Measurements from ENCODE around the gene ARGLU1. TPM values are rescaled to one million over a fixed set of nuclear protein-coding genes. Genes with fewer than 3 reads are reported as not detected.

Gene ARGLU1
- total and polyA plus RNA-seq, 9 of the 15 experiments (the other 6 are each of a cell fraction or from before 2014, with no cell fraction given): 19.3 to 99.9 (median 49.3) TPM

- POLR2A ChIA-PET: interaction anchor here (0.6 to 1.2 kb wide), 2 partner anchors 10 to 1662 kb away, joined by 3 read pairs; no protein-coding TSS in a partner anchor
- in situ Hi-C loops (cut with MboI) (no loop called here), intact Hi-C loops (cut with micrococcal nuclease) (no loop called here)
- WGBS (ENCODE audit: insufficient coverage, low coverage, missing lambda C conversion rate): 95% methylated on average over 4 of the region's 4 CpGs
- Histone ChIP-seq H3K9me1 (ENCODE audit: control insufficient read depth, insufficient read depth, low read length) (no peaks in the 10 kb centered on the region), H3K9ac (ENCODE audit: insufficient read depth in 1 of 2, low read depth in 2 of 2, low read length in 2 of 2) (no peak overlapping the region), H3K4me2 (ENCODE audit: insufficient read depth, low read length) (no peak overlapping the region), H3K4me1 (replicated peaks in 1 of 2; ENCODE audit: control insufficient read depth in 2 of 2, insufficient read depth in 2 of 2, low read length in 2 of 2) (no peaks in the 10 kb centered on the region), H3K27ac (ENCODE audit: extremely low read depth, low read depth, low read length) (no peak overlapping the region), H3K36me3 (ENCODE audit: control insufficient read depth, insufficient read depth, low read length) (peaks cover 90% of the 10 kb centered on the region), H2AFZ (ENCODE audit: low read depth, low read length) (no peak overlapping the region), H3K9me3 (replicated peaks; ENCODE audit: control insufficient read depth, insufficient read depth, low read depth, low read length) (no peaks in the 10 kb centered on the region), H3K79me2 (ENCODE audit: control insufficient read depth, insufficient read depth, low read length) (peaks cover 90% of the 10 kb centered on the region), H3K27me3 (ENCODE audit: control insufficient read depth in 2 of 2, insufficient read depth in 2 of 2, low read length in 2 of 2) (no peaks in the 10 kb centered on the region), H4K20me1 (replicated peaks; ENCODE audit: control insufficient read depth, insufficient read depth, low read length) (0 out of 2 replicates have a peak, but pooled peaks cover 2% of the 10 kb centered on the region), H3K4me3 (no peak overlapping the region)
- ATAC-seq (no peak), DNase-seq (ENCODE audit: extremely low read depth in 1 of 4, low spot score in 3 of 4) (no peak), FAIRE-seq (no peak)
- CTCF ChIA-PET (ENCODE audit: low intra/inter-chr PET ratio): no interaction called here
- no TSS peak for BruUV-seq (replicated peaks)
- no peak for TF ChIP-seq BCOR (IDR thresholded peaks at IDR 0.05)
- no peak for TF ChIP-seq COPS2 (conservative IDR thresholded peaks at IDR 0.05)
- no peak for TF ChIP-seq NR0B1 (IDR thresholded peaks at IDR 0.05; ENCODE audit: partially characterized antibody)
- TF ChIP-seq SMARCB1 (IDR thresholded peaks at IDR 0.05; ENCODE audit: insufficient read length, low read depth): no peak
- no peak for TF ChIP-seq JUND (IDR thresholded peaks at IDR 0.05; ENCODE audit: borderline replicate concordance, low read depth, low read length)
- no peak for TF ChIP-seq JUND (tag; IDR thresholded peaks at IDR 0.05; ENCODE audit: borderline replicate concordance, low read depth, low read length)
- TF ChIP-seq FOXJ3 (CRISPR knock-in tag; IDR thresholded peaks at IDR 0.05): no peak
- no peak for TF ChIP-seq ZNF274 (IDR thresholded peaks at IDR 0.05; ENCODE audit: borderline replicate concordance, low read depth, low read length)
- no peak for TF ChIP-seq SFPQ (IDR thresholded peaks at IDR 0.05; ENCODE audit: low read depth, low read length)
- no peak for TF ChIP-seq NCOA4 (IDR thresholded peaks at IDR 0.05; ENCODE audit: partially characterized antibody)
- no peak for TF ChIP-seq ZBTB12 (CRISPR knock-in tag; IDR thresholded peaks at IDR 0.05)
- no peak for TF ChIP-seq CBFA2T3 (IDR thresholded peaks at IDR 0.05)
- TF ChIP-seq RBM39 (optimal IDR thresholded peaks at IDR 0.05; ENCODE audit: low read depth, low read length): no peak
- no peak for TF ChIP-seq TOE1 (IDR thresholded peaks at IDR 0.05; ENCODE audit: borderline replicate concordance)
- no peak for TF ChIP-seq TOE1 (CRISPR knock-in tag; IDR thresholded peaks at IDR 0.05; ENCODE audit: borderline replicate concordance, low read depth)
- no peak for TF ChIP-seq ZKSCAN1 (IDR thresholded peaks at IDR 0.05; ENCODE audit: low read depth, low read length)
Observed at GRCh38 chr13:106555631-106556328, 12.2 kb downstream of the ARGLU1 start.
